CD4-positive, alpha-beta T cell (primary cell): ENCODE measurements around the gene FRRS1L. TPM values are rescaled to one million over a fixed set of nuclear protein-coding genes. Genes with fewer than 3 reads are reported as not detected.
"Not testable (repeated sequence)": the region's sequence is repeated elsewhere in the genome, so short reads cannot be mapped to it uniquely, and the experiment has no call there.

ENCODE experiments used
- ATAC-seq: fragments of 200-7000 bp; cut with Tn5 transposase; one replicate; pipeline ENCODE4 v1.10.0; 2022; ENCODE audit warnings: mild to moderate bottlenecking; ENCODE audit not compliant: poor library complexity
- CTCF ChIA-PET: fragments of 350-600 bp; sonication (Branson Sonifier 250); formaldehyde crosslinking; loops from one replicate; lab custom pipeline; 2021; ENCODE audit warnings: antibody characterized with exemption, inconsistent platforms; lab: Charles Lee
- POLR2A ChIA-PET: fragments of 350-600 bp; sonication (Branson Sonifier 250); formaldehyde crosslinking; loops from one replicate; lab custom pipeline; 2021; ENCODE audit warnings: antibody characterized with exemption, inconsistent platforms; lab: Charles Lee
- DNase-seq, 14 experiments: peaks; one replicate each; pipeline ENCODE4 v3.0.0-alpha.2; 2013 to 2020; ENCODE audit warnings: mixed read lengths in 2 of 14
- H3K27ac ChIP-seq, 2 donors: one replicate each; pipeline versions ENCODE4 v1.5.1 to v1.7.0; 2013; ENCODE audit warnings: low read length in 2 of 2, low read depth in 1 of 2, mild to moderate bottlenecking in 1 of 2
- H3K27me3 ChIP-seq, 2 experiments: 1 replicate in 1 of 2; 2 replicates in 1 of 2; pipeline versions ENCODE4 v1.6.1 to v1.7.0; 2013; ENCODE audit warnings: low read length in 2 of 2, control low read depth in 1 of 2, mild to moderate bottlenecking in 1 of 2, moderate library complexity in 1 of 2; ENCODE audit not compliant: insufficient read depth in 2 of 2, control insufficient read depth in 1 of 2
- H3K36me3 ChIP-seq: one replicate; pipeline ENCODE4 v1.6.1; 2013; ENCODE audit warnings: low read length, control low read depth; ENCODE audit not compliant: insufficient read depth
- H3K4me1 ChIP-seq: one replicate; pipeline ENCODE4 v1.6.1; 2013; ENCODE audit warnings: low read length, control low read depth; ENCODE audit not compliant: insufficient read depth
- H3K4me3 ChIP-seq: one replicate; pipeline ENCODE4 v1.5.1; 2013; ENCODE audit warnings: mild to moderate bottlenecking, low read length, moderate library complexity
- H3K9me3 ChIP-seq, 2 experiments: 1 replicate in 1 of 2; 2 replicates in 1 of 2; pipeline versions ENCODE4 v1.6.1 to v1.7.0; 2013; ENCODE audit warnings: low read length in 2 of 2, mild to moderate bottlenecking in 2 of 2, control low read depth in 1 of 2, moderate library complexity in 1 of 2; ENCODE audit not compliant: control insufficient read depth in 1 of 2, insufficient read depth in 1 of 2
- H3K27ac Mint-ChIP-seq: one replicate; pipeline ENCODE4 v1.8.0; 2020; ENCODE audit warnings: mixed read lengths
- H3K27me3 Mint-ChIP-seq: one replicate; pipeline ENCODE4 v1.8.0; 2021; ENCODE audit warnings: mixed read lengths
- H3K36me3 Mint-ChIP-seq: one replicate; pipeline ENCODE4 v1.8.0; 2021; ENCODE audit warnings: low read depth, mixed read lengths
- H3K4me1 Mint-ChIP-seq: one replicate; pipeline ENCODE4 v1.8.0; 2021; ENCODE audit warnings: low read depth, mixed read lengths
- H3K4me3 Mint-ChIP-seq: one replicate; pipeline ENCODE4 v1.8.0; 2020; ENCODE audit warnings: mild to moderate bottlenecking, mixed read lengths
- H3K9me3 Mint-ChIP-seq: one replicate; pipeline ENCODE4 v1.8.0; 2020; ENCODE audit warnings: mixed read lengths
- CTCF ChIP-seq: fragments of 200-600 bp; IDR thresholded peaks from one replicate; pipeline ENCODE4 v1.8.0; 2022; ENCODE audit warnings: antibody characterized with exemption, mild to moderate bottlenecking
- intact Hi-C, 2 experiments: fragments of 100-400 bp; cut with DNase I in 1 of 2; cut with micrococcal nuclease in 1 of 2; formaldehyde crosslinking; loops; one replicate each; pipeline versions ENCODE4 v1.15.1 to v1.9.0; 2023 to 2025; cut with DNase I, micrococcal nuclease
- total RNA-seq, 174 experiments: library from RNA in 2 of 174; stranded (reverse) in 2 of 174; gene quantifications; one replicate each; pipeline ENCODE4 v1.2.3 and lab custom pipeline; 2021 to 2026

Gene FRRS1L
- total RNA-seq, 2 experiments from 2014 or later: not detected

DNA sequence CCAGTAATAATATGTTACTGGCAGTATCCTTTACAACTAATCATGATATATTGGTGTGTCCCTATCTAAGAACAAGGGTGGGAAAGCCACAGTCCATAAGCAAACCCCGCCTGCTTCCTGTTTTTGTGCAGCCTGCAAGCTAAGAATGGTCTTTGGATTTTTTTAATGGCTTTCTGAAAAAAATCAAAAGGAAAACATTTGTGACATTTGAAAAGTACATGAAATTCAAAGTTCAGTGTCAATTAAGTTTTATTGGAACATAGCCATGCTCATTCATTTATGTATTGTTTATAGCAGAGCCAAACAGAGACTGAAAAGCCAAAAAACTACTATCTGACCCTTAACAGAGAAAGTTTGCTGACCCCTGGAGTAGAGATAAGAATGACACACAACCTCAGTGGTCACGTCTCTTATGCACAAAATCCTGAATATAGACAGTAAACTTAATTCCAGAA, 34.5 kb downstream of the FRRS1L start:
- H3K36me3 Mint-ChIP-seq: no peaks in the 10 kb centered on the region
- no peak for TF ChIP-seq CTCF
- ChIA-PET POLR2A (no interaction called here), CTCF (no interaction called here)
- Histone ChIP-seq H3K27ac (no peak overlapping the region), H3K27me3 (no peaks in the 10 kb centered on the region), H3K4me3 (no peak overlapping the region), H3K9me3 (no peaks in the 10 kb centered on the region), H3K36me3 (no peaks in the 10 kb centered on the region), H3K4me1 (no peaks in the 10 kb centered on the region)
- H3K9me3 Mint-ChIP-seq: no peaks in the 10 kb centered on the region
- intact Hi-C loops: no loop called here
- H3K27ac Mint-ChIP-seq: no peak overlapping the region
- no peak for DNase-seq
- peaks cover 5% of the 10 kb centered on the region for H3K4me1 Mint-ChIP-seq
- no peak for ATAC-seq
- H3K4me3 Mint-ChIP-seq: no peak overlapping the region
- H3K27me3 Mint-ChIP-seq: no peaks in the 10 kb centered on the region

GRCh38 chr9:109129470-109130197, 37.4 kb downstream of the FRRS1L start:
- H3K4me1 Mint-ChIP-seq: peaks cover 5% of the 10 kb centered on the region
- Histone ChIP-seq H3K4me3 (no peak overlapping the region), H3K27ac (no peak overlapping the region), H3K9me3 (no peaks in the 10 kb centered on the region), H3K4me1 (no peaks in the 10 kb centered on the region), H3K36me3 (no peaks in the 10 kb centered on the region), H3K27me3 (no peaks in the 10 kb centered on the region)
- no peak overlapping the region for H3K4me3 Mint-ChIP-seq
- intact Hi-C loops: loop anchor here in 1 of 2 experiments (10.0 kb wide), 1 partner anchor 1845 kb away; the partner anchor contains the start of gene RAD23B
- ChIA-PET POLR2A (interaction anchor here (1.2 kb wide), 1 partner anchor 9 kb away, joined by 3 read pairs; no protein-coding TSS in a partner anchor), CTCF (interaction anchor here (0.6 kb wide), 1 partner anchor 18 kb away, joined by 3 read pairs; no protein-coding TSS in a partner anchor)
- DNase-seq: no peak
- no peak for TF ChIP-seq CTCF
- no peaks in the 10 kb centered on the region for H3K27me3 Mint-ChIP-seq
- H3K27ac Mint-ChIP-seq: no peak overlapping the region
- no peaks in the 10 kb centered on the region for H3K9me3 Mint-ChIP-seq
- no peaks in the 10 kb centered on the region for H3K36me3 Mint-ChIP-seq
- no peak for ATAC-seq

DNA sequence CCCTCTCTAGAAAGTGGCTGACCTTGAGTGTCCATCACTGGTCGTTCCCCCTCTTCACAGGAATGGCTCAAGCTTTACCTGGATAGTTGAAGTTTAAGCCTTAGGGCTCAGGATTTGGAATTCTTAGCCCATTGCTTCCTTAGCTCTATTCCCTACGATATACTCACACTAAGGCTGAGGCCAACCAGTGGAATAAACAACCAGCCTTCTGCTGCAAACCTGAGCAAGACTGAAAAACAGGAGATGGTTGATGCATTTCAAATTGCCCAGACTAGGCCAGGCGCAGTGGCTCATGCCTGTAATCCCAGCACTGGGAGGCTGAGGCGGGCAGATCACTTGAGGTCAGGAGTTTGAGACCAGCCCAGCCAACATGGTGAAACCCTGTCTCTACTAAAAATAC, 40.4 kb downstream of the FRRS1L start:
- intact Hi-C loops: loop anchor here in 1 of 2 experiments (10.0 kb wide), 1 partner anchor 1842 kb away; the partner anchor contains the start of gene RAD23B
- CTCF ChIA-PET, H3K36me3 Mint-ChIP-seq, H3K4me1 ChIP-seq, H3K4me3 ChIP-seq, H3K27me3 ChIP-seq, H3K9me3 Mint-ChIP-seq, H3K4me3 Mint-ChIP-seq, ATAC-seq, H3K27me3 Mint-ChIP-seq, H3K4me1 Mint-ChIP-seq, DNase-seq, H3K27ac ChIP-seq, H3K36me3 ChIP-seq, POLR2A ChIA-PET, H3K27ac Mint-ChIP-seq, H3K9me3 ChIP-seq: not testable (repeated sequence)
